Stomach (tissue), 9 donors: ENCODE results near the gene SYTL5. TPM values are rescaled to one million over a fixed set of nuclear protein-coding genes. Genes with fewer than 3 reads are reported as not detected.

ENCODE experiments used
- DNase-seq, 2 donors: peaks; one replicate each; pipeline versions ENCODE4 v3.0.0 to v3.0.0-alpha.2; 2013 to 2019
- H3K27ac ChIP-seq, 5 donors: fragments of 200-600 bp in 4 of 5; sonication (generic) in 4 of 5; one replicate each; pipeline ENCODE4 v1.5.1; 2013 to 2019; ENCODE audit warnings: mild to moderate bottlenecking in 1 of 5, moderate library complexity in 1 of 5
- H3K27me3 ChIP-seq, 3 donors: fragments of 200-600 bp; sonication (generic); one replicate each; pipeline ENCODE4 v1.5.1; 2017 to 2019; ENCODE audit warnings: mixed run types in 1 of 3
- H3K36me3 ChIP-seq, 4 donors: fragments of 200-600 bp; sonication (generic); 1 replicate in 3 of 4; 2 replicates in 1 of 4; pipeline ENCODE4 v1.5.1; 2016 to 2019
- H3K4me1 ChIP-seq, 4 donors: fragments of 200-600 bp; sonication (generic); one replicate each; pipeline ENCODE4 v1.5.1; 2016 to 2019
- H3K4me3 ChIP-seq, 4 donors: fragments of 200-600 bp; sonication (generic) in 3 of 4; one replicate each; pipeline ENCODE4 v1.5.1; 2016 to 2019; ENCODE audit warnings: mild to moderate bottlenecking in 1 of 4
- H3K9me3 ChIP-seq, 4 donors: fragments of 200-600 bp; sonication (generic); one replicate each; pipeline ENCODE4 v1.5.1; 2016 to 2019
- EP300 ChIP-seq: sonication (generic); formaldehyde crosslinking; IDR thresholded peaks from one replicate; pipeline ENCODE4 v1.6.1; 2017; ENCODE audit warnings: antibody characterized with exemption
- POLR2A ChIP-seq, 4 donors: fragments of 450-650 bp; IDR thresholded peaks; one replicate each; pipeline ENCODE4 v1.6.1; 2016; ENCODE audit warnings: antibody characterized with exemption in 4 of 4, control low read depth in 2 of 4, mild to moderate bottlenecking in 1 of 4, moderate library complexity in 1 of 4
- POLR2AphosphoS5 ChIP-seq, 3 donors: sonication (generic); formaldehyde crosslinking; IDR thresholded peaks; one replicate each; pipeline ENCODE4 v1.6.1; 2016; ENCODE audit warnings: antibody characterized with exemption in 3 of 3
- whole genome bisulfite sequencing, 5 donors: extraction: QIAGEN DNeasy Blood & Tissue Kit in 3 of 5; methylation state at CpG; one replicate each; pipeline versions ENCODE4 v1.1.5 to v1.1.7; 2013 to 2018; 5-methylcytosine and 5-hydroxymethylcytosine counted together
- intact Hi-C: fragments of 100-400 bp; cut with DNase I; formaldehyde crosslinking; loops from one replicate; pipeline ENCODE4 v1.15.1; 2023; ENCODE audit warnings: low total_unique reads
- polyA plus RNA-seq, 3 donors: library from polyadenylated mRNA; stranded (reverse); fragments of 200-250 nt; gene quantifications; one replicate each; pipeline ENCODE4 v1.2.3, GENCODE V29; 2013
- total RNA-seq, 5 donors: library from RNA; depleted of rRNA; stranded (reverse); fragments of >200 nt; gene quantifications; one replicate each; pipeline versions ENCODE4 v1.1.0 to v1.2.3, GENCODE V29; 2014 to 2016
- TF ChIP-seq, protein P1 (sequence below), 7 experiments: fragments of 450-650 bp in 4 of 7; fragments of 200-600 bp in 3 of 7; sonication (generic) in 3 of 7; IDR thresholded peaks; one replicate each; pipeline ENCODE4 v1.5.1; 2016 to 2019; ENCODE audit warnings: antibody characterized with exemption in 7 of 7, control low read depth in 2 of 7, mild to moderate bottlenecking in 1 of 7
- donor health status: healthy with polysubstance abuse.
- donor health status: Bipolar disorder and iron deficiency.
- donor health status: healthy.

The SYTL5 gene
- total and polyA plus RNA-seq, 8 donors = under 0.01 to 18.9 (median 4.9) TPM

DNA sequence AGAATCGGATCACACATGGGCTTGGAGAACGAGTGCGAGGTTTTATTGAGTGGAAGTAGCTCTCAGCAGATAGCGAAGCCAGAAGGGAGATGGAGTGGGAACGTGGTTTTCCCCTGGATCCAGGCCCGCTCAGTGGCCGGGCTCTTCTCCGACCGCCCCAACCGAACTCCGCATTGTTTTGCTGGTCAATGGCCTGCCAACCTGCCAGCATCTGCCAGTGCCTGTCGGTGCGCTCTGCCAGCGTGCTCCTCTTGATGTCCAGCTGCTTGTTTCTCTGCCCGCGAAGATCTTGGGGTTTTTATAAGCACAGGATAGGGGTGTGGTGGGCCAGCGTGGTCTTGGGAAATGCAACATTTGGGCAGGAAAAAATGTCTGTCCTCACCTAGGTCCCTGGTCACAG is 5.6 kb upstream of the SYTL5 start:
- no peak for DNase-seq
- Histone ChIP-seq H3K4me3 (no peak overlapping the region), H3K9me3 (peaks cover 0 to 3% (median 0%) of the 10 kb centered on the region in 4 donors), H3K4me1 (no peaks in the 10 kb centered on the region), H3K36me3 (no peaks in the 10 kb centered on the region), H3K27ac (no peak overlapping the region), H3K27me3 (peaks cover 0 to 4% (median 0%) of the 10 kb centered on the region in 3 donors)
- intact Hi-C loops = no loop called here
- 88 to 97% (median 96%) methylated on average over 16 to 17 of the region's 17 CpGs for WGBS, 5 donors
- TF ChIP-seq POLR2AphosphoS5 (IDR thresholded peaks at IDR 0.05) = no peak
- TF ChIP-seq EP300 = no peak
- TF ChIP-seq, protein P1, sequence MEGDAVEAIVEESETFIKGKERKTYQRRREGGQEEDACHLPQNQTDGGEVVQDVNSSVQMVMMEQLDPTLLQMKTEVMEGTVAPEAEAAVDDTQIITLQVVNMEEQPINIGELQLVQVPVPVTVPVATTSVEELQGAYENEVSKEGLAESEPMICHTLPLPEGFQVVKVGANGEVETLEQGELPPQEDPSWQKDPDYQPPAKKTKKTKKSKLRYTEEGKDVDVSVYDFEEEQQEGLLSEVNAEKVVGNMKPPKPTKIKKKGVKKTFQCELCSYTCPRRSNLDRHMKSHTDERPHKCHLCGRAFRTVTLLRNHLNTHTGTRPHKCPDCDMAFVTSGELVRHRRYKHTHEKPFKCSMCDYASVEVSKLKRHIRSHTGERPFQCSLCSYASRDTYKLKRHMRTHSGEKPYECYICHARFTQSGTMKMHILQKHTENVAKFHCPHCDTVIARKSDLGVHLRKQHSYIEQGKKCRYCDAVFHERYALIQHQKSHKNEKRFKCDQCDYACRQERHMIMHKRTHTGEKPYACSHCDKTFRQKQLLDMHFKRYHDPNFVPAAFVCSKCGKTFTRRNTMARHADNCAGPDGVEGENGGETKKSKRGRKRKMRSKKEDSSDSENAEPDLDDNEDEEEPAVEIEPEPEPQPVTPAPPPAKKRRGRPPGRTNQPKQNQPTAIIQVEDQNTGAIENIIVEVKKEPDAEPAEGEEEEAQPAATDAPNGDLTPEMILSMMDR (IDR thresholded peaks at IDR 0.05) = no peak
- no peak for TF ChIP-seq POLR2A (IDR thresholded peaks at IDR 0.05)

GRCh38 chrX:38004046-38004445 is 2.3 kb upstream of the SYTL5 start:
- TF ChIP-seq, protein P1 (IDR thresholded peaks at IDR 0.05) = no peak
- TF ChIP-seq POLR2A (IDR thresholded peaks at IDR 0.05) = no peak
- TF ChIP-seq POLR2AphosphoS5 (IDR thresholded peaks at IDR 0.05) = no peak
- TF ChIP-seq EP300 = no peak
- no peaks in the 10 kb centered on the region for H3K4me1 ChIP-seq
- H3K9me3 ChIP-seq = peaks cover 0 to 3% (median 0%) of the 10 kb centered on the region in 4 donors
- no peak for DNase-seq
- no peak overlapping the region for H3K4me3 ChIP-seq
- no peaks in the 10 kb centered on the region for H3K36me3 ChIP-seq
- 71 to 90% (median 81%) methylated on average over 3 of the region's 3 CpGs for WGBS, 5 donors
- no peak overlapping the region for H3K27ac ChIP-seq
- intact Hi-C loops = no loop called here
- no peaks in the 10 kb centered on the region for H3K27me3 ChIP-seq

- H3K27me3 ChIP-seq = no peaks in the 10 kb centered on the region
- TF ChIP-seq POLR2AphosphoS5 (IDR thresholded peaks at IDR 0.05) (no peak), EP300 (no peak), POLR2A (IDR thresholded peaks at IDR 0.05) (no peak)
- TF ChIP-seq, protein P1 (IDR thresholded peaks at IDR 0.05) = no peak
- peak overlapping the region in 3 of 5 donors; percentile 35 to 66 (median 40) for H3K27ac ChIP-seq
- H3K9me3 ChIP-seq = peaks cover 0 to 3% (median 0%) of the 10 kb centered on the region in 4 donors
- no peaks in the 10 kb centered on the region for H3K36me3 ChIP-seq
- intact Hi-C loops = no loop called here
- no peaks in the 10 kb centered on the region for H3K4me1 ChIP-seq
- no peak for DNase-seq
- no peak overlapping the region for H3K4me3 ChIP-seq
These were observed 425 bp downstream of the SYTL5 start for GRCh38 chrX:38006778-38007177.

- H3K4me3 ChIP-seq = no peak overlapping the region
These were observed 2.3 kb downstream of the SYTL5 start for GRCh38 chrX:38008658-38009057.

More at GRCh38 chrX:38008658-38009057, 2.3 kb downstream of the SYTL5 start:
- no peaks in the 10 kb centered on the region for H3K36me3 ChIP-seq
- H3K27me3 ChIP-seq = no peaks in the 10 kb centered on the region
- H3K27ac ChIP-seq = no peak overlapping the region
- H3K4me1 ChIP-seq = peaks cover 0 to 13% (median 4%) of the 10 kb centered on the region in 4 donors
- no peak for TF ChIP-seq EP300
- TF ChIP-seq POLR2A (IDR thresholded peaks at IDR 0.05) = no peak
- TF ChIP-seq, protein P1 (IDR thresholded peaks at IDR 0.05) = no peak
- no peak for TF ChIP-seq POLR2AphosphoS5 (IDR thresholded peaks at IDR 0.05)
- H3K9me3 ChIP-seq = peaks cover 0 to 3% (median 0%) of the 10 kb centered on the region in 4 donors
- no peak for DNase-seq
- intact Hi-C loops = no loop called here
